Measurements from ENCODE around the gene AADAC.
A peak's percentile ranks its signal among the peaks of the same experiment; 100 is the strongest.
"Not testable (repeated sequence)": the region's sequence is repeated elsewhere in the genome, so short reads cannot be mapped to it uniquely, and the experiment has no call there.

AADAC gene

GRCh38 chr3:151859233-151859673 lies 45.3 kb downstream of the AADAC start:
- DNase-seq (no peak), ATAC-seq (no peak)

GRCh38 chr3:151859905-151860304 lies 46.0 kb downstream of the AADAC start:
- DNase-seq (no peak), ATAC-seq (no peak)

GRCh38 chr3:151863611-151864010 lies 49.7 kb downstream of the AADAC start:
- DNase-seq (no peak), ATAC-seq (no peak)

- ATAC-seq (no peak), DNase-seq (no peak)
These were observed 50.6 kb downstream of the AADAC start for GRCh38 chr3:151864423-151865101.

- DNase-seq, result no peak
- no peak for ATAC-seq
These were observed 52.9 kb downstream of the AADAC start for GRCh38 chr3:151866711-151867410.

GRCh38 chr3:151867666-151868065 lies 53.8 kb downstream of the AADAC start:
- DNase-seq (no peak), ATAC-seq (no peak)

- no peak for DNase-seq
- no peak for ATAC-seq
These were observed 55.3 kb downstream of the AADAC start for GRCh38 chr3:151869181-151869580.

- no peak for DNase-seq
- ATAC-seq, result peak; percentile 83
These were observed 57.9 kb downstream of the AADAC start for GRCh38 chr3:151871639-151872468.

GRCh38 chr3:151873398-151873797 lies 59.5 kb downstream of the AADAC start, which contains the start of gene SUCNR1:
Gene SUCNR1, plus strand, starts transcription at chr3:151873643. Its CDS starts 6,250 bp downstream, at chr3:151879893.
- no peak for DNase-seq

GRCh38 chr3:151874079-151874478 lies 60.2 kb downstream of the AADAC start:
- DNase-seq, ATAC-seq: not testable (repeated sequence)

More at GRCh38 chr3:151873398-151873797, 59.5 kb downstream of the AADAC start, which contains the start of gene SUCNR1:
- no peak for ATAC-seq

GRCh38 chr3:151875759-151876158 lies 61.8 kb downstream of the AADAC start:
- DNase-seq, result no peak
- ATAC-seq, result no peak

- ATAC-seq, result no peak
- DNase-seq, result no peak
These were observed 63.4 kb downstream of the AADAC start for GRCh38 chr3:151877269-151877668.

Data from stimulated activated naive CD8-positive, alpha-beta T cell treated with anti-CD3 and anti-CD28 coated beads, Interleukin-15, Interleukin-2, amounts not matched to agents 100 U/mL and 50 U/mL, for 24 hours (primary cell).